WTC11 (cell line): ENCODE data around the gene RFX3. TPM values are rescaled to one million over a fixed set of nuclear protein-coding genes. Genes with fewer than 3 reads are reported as not detected.

Experiments
- ATAC-seq: fragments of 200-7000 bp; cut with Tn5 transposase; 2 replicates; pipeline ENCODE4 v1.10.0; 2021; ENCODE audit warnings: mild to moderate bottlenecking, moderate library complexity
- CTCF ChIA-PET: fragments of 300-600 bp; sonication (Branson Sonifier 250); formaldehyde crosslinking; loops from one replicate; lab custom pipeline; 2021; ENCODE audit warnings: antibody characterized with exemption; lab: Charles Lee
- POLR2A ChIA-PET: fragments of 350-600 bp; sonication (Branson Sonifier 250); formaldehyde crosslinking; loops from one replicate; lab custom pipeline; 2021; ENCODE audit warnings: antibody characterized with exemption; lab: Charles Lee
- DNase-seq: peaks from one replicate; pipeline ENCODE4 v3.0.0; 2021; ENCODE audit warnings: low spot score
- H3K27ac Mint-ChIP-seq: 2 replicates; pipeline ENCODE4 v1.8.0; 2021; ENCODE audit warnings: mixed read lengths
- H3K27me3 Mint-ChIP-seq: 2 replicates; pipeline ENCODE4 v1.8.0; 2021; ENCODE audit warnings: low read depth, mild to moderate bottlenecking, moderate library complexity, mixed read lengths
- H3K36me3 Mint-ChIP-seq: 2 replicates; pipeline ENCODE4 v1.8.0; 2021; ENCODE audit warnings: mixed read lengths
- H3K4me1 Mint-ChIP-seq: 2 replicates; pipeline ENCODE4 v1.8.0; 2022; ENCODE audit warnings: mixed read lengths
- H3K4me3 Mint-ChIP-seq: 2 replicates; pipeline ENCODE4 v1.8.0; 2021; ENCODE audit warnings: mild to moderate bottlenecking, moderate library complexity, mixed read lengths
- H3K9me3 Mint-ChIP-seq: 2 replicates; pipeline ENCODE4 v1.8.0; 2021; ENCODE audit warnings: mixed read lengths
- CREM ChIP-seq: sonication (generic); formaldehyde crosslinking; IDR thresholded peaks from 2 replicates; pipeline ENCODE4 v1.8.1; 2022; ENCODE audit warnings: mild to moderate bottlenecking, missing genetic modification reagents, moderate library complexity
- CTCF ChIP-seq: fragments of 200-600 bp; IDR thresholded peaks from 2 replicates; pipeline ENCODE4 v1.8.0; 2022; ENCODE audit warnings: antibody characterized with exemption
- FOXK1 ChIP-seq: sonication (generic); formaldehyde crosslinking; IDR thresholded peaks from 2 replicates; pipeline ENCODE4 v1.8.0; 2022; ENCODE audit warnings: mild to moderate bottlenecking, moderate library complexity, missing genetic modification reagents
- GABPB1 ChIP-seq: sonication (generic); formaldehyde crosslinking; IDR thresholded peaks from 2 replicates; pipeline ENCODE4 v1.8.1; 2023; ENCODE audit warnings: mild to moderate bottlenecking, missing genetic modification reagents
- JAZF1 ChIP-seq: fragments of 250-450 bp; sonication (Bioruptor Pico); IDR thresholded peaks from 2 replicates; pipeline ENCODE4 v1.9.0; 2021; ENCODE audit warnings: moderate library complexity, mild to moderate bottlenecking, inconsistent platforms
- MAX ChIP-seq: sonication (generic); formaldehyde crosslinking; IDR thresholded peaks from 2 replicates; pipeline ENCODE4 v1.8.0; 2022; ENCODE audit warnings: mild to moderate bottlenecking, missing genetic modification reagents
- MXD4 ChIP-seq: fragments of 250-450 bp; sonication (Bioruptor Pico); IDR thresholded peaks from 2 replicates; pipeline ENCODE4 v1.8.0; 2021; ENCODE audit warnings: mild to moderate bottlenecking, moderate library complexity, borderline replicate concordance
- PRRX2 ChIP-seq: fragments of 250-450 bp; sonication (Bioruptor Pico); IDR thresholded peaks from 2 replicates; pipeline ENCODE4 v1.8.0; 2021; ENCODE audit warnings: mild to moderate bottlenecking
- RORB ChIP-seq: fragments of 250-450 bp; sonication (Bioruptor Pico); IDR thresholded peaks from 2 replicates; pipeline ENCODE4 v1.9.0; 2021; ENCODE audit warnings: mild to moderate bottlenecking
- SMAD4 ChIP-seq: sonication (generic); formaldehyde crosslinking; IDR thresholded peaks from 2 replicates; pipeline ENCODE4 v1.8.0; 2022; ENCODE audit warnings: mild to moderate bottlenecking, missing genetic modification reagents
- SOX15 ChIP-seq: fragments of 250-450 bp; sonication (Bioruptor Pico); IDR thresholded peaks from 2 replicates; pipeline ENCODE4 v1.9.0; 2021; ENCODE audit warnings: mild to moderate bottlenecking
- TCF7 ChIP-seq: sonication (generic); formaldehyde crosslinking; IDR thresholded peaks from 2 replicates; pipeline ENCODE4 v1.8.0; 2022; ENCODE audit warnings: mild to moderate bottlenecking, low read depth, missing genetic modification reagents, moderate library complexity
- ZNF219 ChIP-seq: sonication (generic); formaldehyde crosslinking; IDR thresholded peaks from 2 replicates; pipeline ENCODE4 v1.8.0; 2023; ENCODE audit warnings: missing genetic modification reagents, mild to moderate bottlenecking, borderline replicate concordance
- ZNF232 ChIP-seq: sonication (generic); formaldehyde crosslinking; IDR thresholded peaks from 2 replicates; pipeline ENCODE4 v1.8.0; 2022; ENCODE audit warnings: mild to moderate bottlenecking, missing genetic modification reagents
- ZNF317 ChIP-seq: sonication (generic); formaldehyde crosslinking; IDR thresholded peaks from 2 replicates; pipeline ENCODE4 v1.8.1; 2023; ENCODE audit warnings: low read depth, mild to moderate bottlenecking, moderate library complexity, missing genetic modification reagents, borderline replicate concordance
- ZNF396 ChIP-seq: fragments of 250-450 bp; sonication (Bioruptor Pico); IDR thresholded peaks from 2 replicates; pipeline ENCODE4 v1.8.0; 2021; ENCODE audit warnings: mild to moderate bottlenecking, moderate library complexity, borderline replicate concordance
- ZNF671 ChIP-seq: fragments of 250-450 bp; sonication (Bioruptor Pico); IDR thresholded peaks from 2 replicates; pipeline ENCODE4 v1.8.0; 2021; ENCODE audit warnings: mild to moderate bottlenecking
- total RNA-seq: library from RNA; stranded (reverse); gene quantifications from 3 replicates; pipeline ENCODE4 v1.2.3, GENCODE V29; 2021
- TF ChIP-seq, protein P1 (sequence below): fragments of 250-450 bp; sonication (Bioruptor Pico); IDR thresholded peaks from 2 replicates; pipeline ENCODE4 v1.9.0; 2021; ENCODE audit warnings: mild to moderate bottlenecking
- TF ChIP-seq, protein P2 (sequence below): sonication (generic); formaldehyde crosslinking; IDR thresholded peaks from 2 replicates; pipeline ENCODE4 v1.8.0; 2023; ENCODE audit warnings: missing genetic modification reagents, mild to moderate bottlenecking, borderline replicate concordance

Gene RFX3
- total RNA-seq, 1 experiment from 2014 or later: 13.7 TPM

DNA sequence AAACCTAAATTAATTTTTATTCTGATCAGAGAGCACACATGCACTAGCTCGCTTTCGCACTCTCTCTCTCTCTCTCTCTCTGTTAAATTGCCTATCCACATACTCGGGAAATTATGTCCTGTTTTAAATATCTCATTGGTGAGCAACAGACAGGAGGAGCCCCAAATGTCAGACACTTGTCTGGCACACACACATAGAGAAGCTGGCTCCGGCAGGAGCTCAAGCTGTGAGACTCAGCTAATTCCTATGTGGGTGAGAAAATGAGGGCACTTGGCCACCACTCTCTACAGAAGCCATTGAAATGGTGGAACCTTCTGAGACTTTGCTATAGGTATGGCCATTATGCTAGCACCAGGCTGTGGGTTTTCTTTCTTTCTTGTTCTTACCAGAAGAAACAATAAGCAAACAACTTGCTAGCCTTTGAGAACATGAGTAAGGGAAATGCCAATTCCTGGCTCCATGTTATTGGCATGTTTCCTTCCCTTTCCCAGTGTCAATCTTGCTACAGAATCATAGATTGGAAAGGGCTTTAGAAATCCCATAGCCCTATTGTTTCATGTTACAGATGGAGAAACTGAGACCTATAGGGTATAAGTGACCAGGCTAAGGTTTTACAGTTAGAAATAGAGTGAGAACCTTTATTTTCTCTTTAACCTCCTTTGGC lies 9.0 kb downstream of the RFX3 start (continued):
- TF ChIP-seq CTCF (no peak), CREM (no peak), SOX15 (CRISPR knock-in tag) (no peak), GABPB1 (CRISPR knock-in tag) (no peak), ZNF317 (no peak), ZNF219 (CRISPR knock-in tag) (no peak), MAX (CRISPR knock-in tag) (no peak), ZNF232 (no peak), SMAD4 (CRISPR knock-in tag) (no peak), ZNF671 (CRISPR knock-in tag) (no peak), TCF7 (CRISPR knock-in tag) (no peak)
- TF ChIP-seq, protein P1, sequence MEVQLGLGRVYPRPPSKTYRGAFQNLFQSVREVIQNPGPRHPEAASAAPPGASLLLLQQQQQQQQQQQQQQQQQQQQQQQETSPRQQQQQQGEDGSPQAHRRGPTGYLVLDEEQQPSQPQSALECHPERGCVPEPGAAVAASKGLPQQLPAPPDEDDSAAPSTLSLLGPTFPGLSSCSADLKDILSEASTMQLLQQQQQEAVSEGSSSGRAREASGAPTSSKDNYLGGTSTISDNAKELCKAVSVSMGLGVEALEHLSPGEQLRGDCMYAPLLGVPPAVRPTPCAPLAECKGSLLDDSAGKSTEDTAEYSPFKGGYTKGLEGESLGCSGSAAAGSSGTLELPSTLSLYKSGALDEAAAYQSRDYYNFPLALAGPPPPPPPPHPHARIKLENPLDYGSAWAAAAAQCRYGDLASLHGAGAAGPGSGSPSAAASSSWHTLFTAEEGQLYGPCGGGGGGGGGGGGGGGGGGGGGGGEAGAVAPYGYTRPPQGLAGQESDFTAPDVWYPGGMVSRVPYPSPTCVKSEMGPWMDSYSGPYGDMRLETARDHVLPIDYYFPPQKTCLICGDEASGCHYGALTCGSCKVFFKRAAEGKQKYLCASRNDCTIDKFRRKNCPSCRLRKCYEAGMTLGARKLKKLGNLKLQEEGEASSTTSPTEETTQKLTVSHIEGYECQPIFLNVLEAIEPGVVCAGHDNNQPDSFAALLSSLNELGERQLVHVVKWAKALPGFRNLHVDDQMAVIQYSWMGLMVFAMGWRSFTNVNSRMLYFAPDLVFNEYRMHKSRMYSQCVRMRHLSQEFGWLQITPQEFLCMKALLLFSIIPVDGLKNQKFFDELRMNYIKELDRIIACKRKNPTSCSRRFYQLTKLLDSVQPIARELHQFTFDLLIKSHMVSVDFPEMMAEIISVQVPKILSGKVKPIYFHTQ: no peak

- ChIA-PET CTCF (no interaction called here), POLR2A (no interaction called here)
- Mint-ChIP-seq H3K27me3 (no peaks in the 10 kb centered on the region), H3K4me3 (no peak overlapping the region), H3K36me3 (peaks cover 2% of the 10 kb centered on the region; the same call in 1 of the 2 replicates), H3K27ac (no peak overlapping the region), H3K4me1 (peaks cover 21% of the 10 kb centered on the region), H3K9me3 (no peaks in the 10 kb centered on the region)
- no peak for TF ChIP-seq MXD4
- DNase-seq (no peak), ATAC-seq (no peak)
Observed at GRCh38 chr9:3515405-3515804, 10.4 kb downstream of the RFX3 start.

- TF ChIP-seq ZNF317 (no peak), JAZF1 (CRISPR knock-in tag) (no peak), PRRX2 (CRISPR knock-in tag) (no peak), ZNF396 (CRISPR knock-in tag) (no peak), FOXK1 (CRISPR knock-in tag) (no peak), RORB (CRISPR knock-in tag) (no peak)
- TF ChIP-seq, protein P2, sequence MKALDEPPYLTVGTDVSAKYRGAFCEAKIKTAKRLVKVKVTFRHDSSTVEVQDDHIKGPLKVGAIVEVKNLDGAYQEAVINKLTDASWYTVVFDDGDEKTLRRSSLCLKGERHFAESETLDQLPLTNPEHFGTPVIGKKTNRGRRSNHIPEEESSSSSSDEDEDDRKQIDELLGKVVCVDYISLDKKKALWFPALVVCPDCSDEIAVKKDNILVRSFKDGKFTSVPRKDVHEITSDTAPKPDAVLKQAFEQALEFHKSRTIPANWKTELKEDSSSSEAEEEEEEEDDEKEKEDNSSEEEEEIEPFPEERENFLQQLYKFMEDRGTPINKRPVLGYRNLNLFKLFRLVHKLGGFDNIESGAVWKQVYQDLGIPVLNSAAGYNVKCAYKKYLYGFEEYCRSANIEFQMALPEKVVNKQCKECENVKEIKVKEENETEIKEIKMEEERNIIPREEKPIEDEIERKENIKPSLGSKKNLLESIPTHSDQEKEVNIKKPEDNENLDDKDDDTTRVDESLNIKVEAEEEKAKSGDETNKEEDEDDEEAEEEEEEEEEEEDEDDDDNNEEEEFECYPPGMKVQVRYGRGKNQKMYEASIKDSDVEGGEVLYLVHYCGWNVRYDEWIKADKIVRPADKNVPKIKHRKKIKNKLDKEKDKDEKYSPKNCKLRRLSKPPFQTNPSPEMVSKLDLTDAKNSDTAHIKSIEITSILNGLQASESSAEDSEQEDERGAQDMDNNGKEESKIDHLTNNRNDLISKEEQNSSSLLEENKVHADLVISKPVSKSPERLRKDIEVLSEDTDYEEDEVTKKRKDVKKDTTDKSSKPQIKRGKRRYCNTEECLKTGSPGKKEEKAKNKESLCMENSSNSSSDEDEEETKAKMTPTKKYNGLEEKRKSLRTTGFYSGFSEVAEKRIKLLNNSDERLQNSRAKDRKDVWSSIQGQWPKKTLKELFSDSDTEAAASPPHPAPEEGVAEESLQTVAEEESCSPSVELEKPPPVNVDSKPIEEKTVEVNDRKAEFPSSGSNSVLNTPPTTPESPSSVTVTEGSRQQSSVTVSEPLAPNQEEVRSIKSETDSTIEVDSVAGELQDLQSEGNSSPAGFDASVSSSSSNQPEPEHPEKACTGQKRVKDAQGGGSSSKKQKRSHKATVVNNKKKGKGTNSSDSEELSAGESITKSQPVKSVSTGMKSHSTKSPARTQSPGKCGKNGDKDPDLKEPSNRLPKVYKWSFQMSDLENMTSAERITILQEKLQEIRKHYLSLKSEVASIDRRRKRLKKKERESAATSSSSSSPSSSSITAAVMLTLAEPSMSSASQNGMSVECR (CRISPR knock-in tag): no peak
- no peak overlapping the region for H3K4me3 Mint-ChIP-seq
- peaks cover 25% of the 10 kb centered on the region for H3K4me1 Mint-ChIP-seq
- CTCF ChIA-PET: no interaction called here
- POLR2A ChIA-PET: no interaction called here
- H3K9me3 Mint-ChIP-seq: no peaks in the 10 kb centered on the region
- no peak overlapping the region for H3K27ac Mint-ChIP-seq
- peaks cover 2% of the 10 kb centered on the region; the same call in 1 of the 2 replicates for H3K36me3 Mint-ChIP-seq
- no peak for ATAC-seq
- H3K27me3 Mint-ChIP-seq: no peaks in the 10 kb centered on the region
- DNase-seq: no peak
Observed at GRCh38 chr9:3514786-3515185, 11.0 kb downstream of the RFX3 start.
